ENCODE results near the gene PHF19.

PHF19 gene

DNA sequence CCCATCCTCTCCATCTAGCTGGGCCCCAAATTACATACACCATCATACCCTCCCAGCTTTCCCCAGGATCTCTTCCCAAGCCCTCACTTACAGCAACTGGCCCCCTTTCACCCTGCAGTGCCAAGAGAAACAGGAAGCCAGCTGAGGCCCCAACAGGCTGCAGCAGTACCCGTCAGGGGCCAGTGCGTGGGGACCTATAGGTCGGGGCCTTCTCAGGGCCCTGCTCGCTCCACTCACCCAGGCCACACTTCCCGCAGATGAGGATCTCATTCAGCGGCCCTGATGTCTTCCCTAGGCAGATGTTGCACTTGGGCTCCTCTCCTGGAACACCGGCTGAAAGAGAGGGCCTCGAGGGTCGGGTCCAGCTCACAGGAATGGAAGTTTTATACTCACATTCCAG lies 6.8 kb downstream of the PHF19 start:
- no peak for DNase-seq

DNA sequence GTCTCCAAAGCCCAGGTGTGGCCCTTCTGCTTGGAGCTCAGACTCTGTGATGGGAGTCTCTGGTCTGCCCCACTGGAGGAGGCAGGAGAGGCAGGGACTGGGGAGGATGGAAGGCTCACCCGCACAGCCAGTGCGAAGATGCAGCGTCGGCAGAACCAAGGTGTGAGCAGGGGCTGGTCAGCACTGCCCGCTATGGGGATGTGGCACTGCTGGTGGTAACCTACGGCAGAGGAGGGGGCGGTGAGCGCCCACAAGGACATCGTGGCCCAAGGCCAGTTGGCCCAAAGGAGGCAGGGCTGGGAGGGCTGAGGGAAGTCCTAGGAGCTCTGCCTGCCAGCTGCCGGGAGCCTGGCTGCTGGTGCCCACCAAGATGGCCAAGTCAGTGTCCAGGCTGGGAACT lies 7.3 kb downstream of the PHF19 start:
- no peak for DNase-seq

DNA sequence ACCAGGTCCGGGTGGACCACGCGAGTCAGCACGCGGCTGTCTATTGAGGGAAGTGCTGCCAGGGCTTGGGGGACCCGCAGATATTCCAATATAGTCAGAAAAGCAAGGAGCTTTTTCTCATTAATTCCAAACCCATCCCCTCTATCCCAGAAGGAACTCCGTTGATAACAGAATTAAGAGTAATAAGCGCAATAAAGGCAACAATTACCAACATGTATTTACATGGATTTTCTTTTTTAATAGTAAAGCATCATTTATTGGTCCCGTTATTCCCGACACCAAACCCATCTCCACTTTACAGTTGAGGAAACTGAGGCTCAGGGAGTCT lies 7.7 kb downstream of the PHF19 start:
- DNase-seq: no peak

DNA sequence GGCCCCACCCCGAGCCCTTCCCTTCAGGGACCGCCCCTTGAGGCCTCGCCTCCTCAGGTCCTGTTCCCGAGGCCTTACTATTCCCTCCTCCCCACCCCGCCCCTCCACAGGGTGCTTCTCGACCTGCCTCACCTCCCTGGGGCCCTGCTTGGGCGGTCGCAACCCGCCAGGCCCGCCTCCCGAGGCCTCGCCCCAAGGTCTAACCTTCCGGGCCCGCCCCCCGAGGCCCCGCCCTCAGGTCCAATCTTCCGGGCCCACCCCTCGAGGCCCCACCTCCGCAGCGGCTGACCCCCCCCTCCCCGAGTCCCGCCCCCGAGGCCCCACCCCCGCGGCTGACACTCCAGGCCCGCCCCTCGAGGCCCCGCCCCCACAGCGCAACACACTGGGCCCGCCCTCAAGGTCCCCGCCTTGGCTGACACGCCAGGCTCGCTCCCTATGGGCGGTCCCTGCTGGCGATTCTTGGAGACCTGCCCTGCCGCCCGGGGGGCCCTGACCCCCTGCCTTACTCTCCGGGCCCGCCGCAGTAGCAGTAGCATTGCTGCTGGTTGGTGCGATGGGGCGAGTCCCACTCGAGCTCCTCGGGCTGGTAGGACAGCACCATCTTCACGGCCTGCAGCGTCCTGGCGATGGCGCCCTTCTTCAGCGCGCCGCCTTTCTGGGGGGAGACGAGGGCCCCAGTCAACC lies 8.2 kb downstream of the PHF19 start:
- DNase-seq: peak; percentile 20

DNA sequence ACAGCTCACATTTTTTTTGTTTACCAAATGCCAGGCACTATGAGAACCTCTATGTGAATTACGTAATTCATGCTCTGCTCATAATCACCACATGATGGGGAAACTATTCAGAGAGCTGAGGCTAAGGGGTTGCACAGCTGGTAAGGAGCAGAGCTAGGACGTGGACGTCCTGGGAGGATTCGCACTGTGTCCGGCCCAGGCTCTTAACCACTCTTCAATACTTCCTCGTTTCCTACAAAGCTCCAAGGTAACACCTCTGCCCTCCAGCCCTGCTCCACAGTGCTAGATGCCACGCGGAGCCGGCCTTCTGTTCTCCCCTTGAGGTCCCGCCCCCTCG lies 8.7 kb downstream of the PHF19 start:
- no peak for DNase-seq

DNA sequence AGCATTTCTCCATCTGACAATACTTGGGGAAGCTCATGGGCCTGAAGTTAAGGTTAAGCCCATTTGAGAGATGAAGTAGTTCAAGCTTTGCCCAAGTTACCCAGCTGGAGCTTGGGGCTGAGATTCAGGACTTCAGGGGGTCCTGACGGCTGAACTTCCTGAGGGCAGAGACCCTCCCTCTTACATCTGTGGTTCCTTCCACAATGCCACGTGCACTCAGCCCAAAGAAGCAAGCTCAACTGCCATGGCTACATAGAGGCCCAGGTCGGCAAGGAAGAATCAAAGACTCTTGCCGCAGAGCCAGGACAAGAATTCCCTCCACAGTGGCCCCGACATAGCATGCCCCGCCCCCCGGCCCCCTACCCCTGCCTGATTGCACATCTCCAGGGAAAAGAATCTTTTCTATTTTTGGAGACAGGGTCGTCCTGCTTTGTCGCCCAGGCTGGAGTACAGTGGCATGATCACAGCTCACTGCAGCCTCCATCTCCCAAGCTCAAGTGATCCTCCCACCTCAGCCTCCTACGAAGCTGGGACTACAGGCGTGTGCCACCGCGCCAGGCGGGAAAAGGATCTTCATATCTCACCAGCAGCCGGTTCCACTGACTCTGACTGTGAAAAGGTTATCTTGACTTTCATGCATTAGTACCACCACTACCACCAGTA lies 9.2 kb downstream of the PHF19 start:
- DNase-seq: no peak

DNA sequence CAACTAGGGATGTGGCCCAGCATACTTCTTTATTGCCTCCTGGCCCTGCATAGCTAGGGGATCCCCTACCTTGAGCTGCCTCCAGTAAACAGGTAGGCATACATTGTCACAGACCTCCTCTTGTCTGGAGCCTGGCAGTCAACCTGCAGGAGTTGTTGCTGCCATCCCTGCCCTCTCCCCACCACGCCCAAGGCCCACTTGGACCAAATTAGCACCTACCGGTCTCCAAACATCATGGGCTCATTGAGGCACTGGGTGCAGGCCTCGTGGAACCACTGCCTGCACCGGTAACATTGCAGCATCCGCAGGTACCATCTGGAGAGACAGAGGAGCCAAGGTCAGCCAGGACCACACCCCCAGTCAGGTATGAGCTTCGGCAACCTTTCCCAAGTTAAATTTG lies 10.3 kb downstream of the PHF19 start:
- DNase-seq: no peak

DNA sequence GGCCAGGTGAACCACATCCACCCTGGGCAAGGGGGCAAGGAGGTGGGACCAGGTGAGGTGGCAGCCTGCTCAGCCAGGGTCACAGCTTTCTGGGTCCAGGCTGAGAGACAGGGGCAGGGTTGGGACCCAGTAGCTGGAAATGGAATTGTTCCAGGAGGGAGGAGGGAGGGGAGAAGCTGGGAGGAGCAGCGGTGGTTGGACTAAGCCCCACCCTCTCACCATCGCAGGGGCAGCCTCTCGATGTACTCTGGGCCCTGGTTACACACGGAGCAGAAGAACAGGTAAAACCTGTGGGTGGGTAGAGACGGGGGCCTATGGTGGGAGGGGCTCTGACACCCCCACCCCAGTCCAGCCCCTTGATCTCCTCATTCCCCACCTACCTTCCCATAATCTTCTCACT lies 11.2 kb downstream of the PHF19 start:
- no peak for DNase-seq

DNA sequence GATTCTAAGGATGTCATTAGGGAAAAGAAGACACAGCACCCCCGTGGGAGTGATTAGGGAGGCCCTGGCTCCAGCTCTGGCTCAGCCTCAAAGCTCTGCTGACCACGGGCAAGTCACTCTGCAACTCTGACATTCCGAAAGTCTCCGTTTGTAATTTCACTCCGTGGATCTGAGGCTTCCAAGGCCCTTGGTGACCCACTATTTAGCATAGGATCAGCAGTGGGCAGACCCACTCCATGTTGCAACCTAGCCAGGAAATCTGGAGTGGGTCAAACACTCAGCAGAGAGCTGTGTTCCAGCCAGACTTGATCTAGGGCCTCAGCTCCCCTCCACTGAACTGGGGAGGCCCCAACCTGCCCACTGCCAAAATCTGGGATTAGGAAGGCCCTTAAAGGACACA lies 11.8 kb downstream of the PHF19 start:
- no peak for DNase-seq

DNA sequence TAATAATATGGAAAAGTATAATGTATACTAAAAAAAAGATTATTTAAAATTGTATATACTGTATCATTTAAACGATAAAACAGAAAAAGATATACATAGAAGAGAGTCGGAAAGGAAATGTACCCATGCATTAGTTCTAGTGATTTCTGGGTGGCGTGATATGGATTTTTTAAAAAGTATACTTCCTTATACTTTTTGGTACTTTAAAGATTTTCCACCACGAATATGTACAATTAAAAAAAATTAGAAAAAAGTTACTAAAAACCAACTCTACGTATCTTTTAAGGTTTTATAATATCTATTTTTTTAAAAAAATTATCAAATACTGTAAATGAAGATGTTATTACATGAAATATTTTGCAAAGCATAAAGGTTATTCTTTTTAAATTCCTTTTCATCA lies 12.3 kb downstream of the PHF19 start:
- no peak for DNase-seq

DNA sequence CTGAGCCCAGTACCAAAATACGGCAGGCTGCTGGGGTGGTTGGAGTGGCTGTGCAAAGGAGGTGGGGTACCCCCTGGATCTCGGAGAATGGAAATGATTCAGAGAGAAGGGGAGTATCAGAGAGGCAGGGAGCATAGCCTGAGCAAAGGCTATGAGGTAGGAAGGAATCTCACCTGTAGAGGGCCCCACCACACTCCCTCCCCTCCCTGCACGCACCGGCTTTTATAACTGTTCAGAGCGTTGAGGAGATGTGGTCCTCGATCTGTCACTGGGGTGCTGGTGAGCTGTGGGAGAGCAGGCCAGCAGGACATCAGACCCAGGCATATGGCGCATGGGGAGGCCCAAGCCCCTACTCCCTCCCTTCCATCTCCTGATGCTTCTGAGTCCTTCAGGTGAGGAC lies 13.2 kb downstream of the PHF19 start:
- no peak for DNase-seq

DNA sequence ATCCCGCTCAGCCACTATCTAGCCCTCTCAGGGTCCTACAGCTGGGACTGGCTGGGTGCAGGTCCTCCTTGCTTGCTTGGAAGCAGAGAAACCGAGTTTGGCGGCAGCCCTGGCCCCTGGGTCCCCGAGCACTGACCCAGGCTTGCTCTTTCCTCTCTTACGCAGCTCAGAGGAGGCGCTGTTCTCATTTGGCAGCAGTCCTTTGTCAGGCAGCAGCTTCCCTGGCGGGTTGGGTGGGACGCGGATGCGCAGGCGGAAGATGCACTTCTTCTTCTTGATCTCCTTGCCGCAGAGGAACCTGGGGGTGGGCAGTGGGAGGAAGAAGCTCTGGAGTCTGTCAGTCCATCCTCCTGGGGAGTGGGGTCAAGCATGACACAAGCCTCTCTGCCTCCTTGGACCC lies 14.5 kb downstream of the PHF19 start:
- DNase-seq: no peak

DNA sequence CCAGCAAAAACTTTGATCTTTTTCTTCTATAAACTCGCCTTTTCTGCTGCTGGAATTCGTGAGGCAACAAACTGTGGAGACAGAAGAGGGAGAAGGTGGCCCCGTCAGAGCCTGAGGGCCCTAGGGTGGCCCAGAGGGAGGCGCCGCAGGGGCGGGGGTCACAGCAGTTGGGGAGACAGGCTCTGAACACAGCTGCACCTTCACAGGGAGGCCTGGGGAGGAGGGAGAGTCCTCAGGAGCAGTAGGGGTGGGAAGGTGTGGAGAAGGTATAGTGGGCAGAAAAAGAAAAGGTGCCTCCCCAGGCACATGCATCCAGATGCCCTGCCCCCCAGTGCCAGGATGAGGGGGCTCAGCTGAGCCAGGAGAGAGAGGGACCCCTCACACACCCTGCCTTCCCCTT lies 15.1 kb downstream of the PHF19 start:
- DNase-seq: no peak

DNA sequence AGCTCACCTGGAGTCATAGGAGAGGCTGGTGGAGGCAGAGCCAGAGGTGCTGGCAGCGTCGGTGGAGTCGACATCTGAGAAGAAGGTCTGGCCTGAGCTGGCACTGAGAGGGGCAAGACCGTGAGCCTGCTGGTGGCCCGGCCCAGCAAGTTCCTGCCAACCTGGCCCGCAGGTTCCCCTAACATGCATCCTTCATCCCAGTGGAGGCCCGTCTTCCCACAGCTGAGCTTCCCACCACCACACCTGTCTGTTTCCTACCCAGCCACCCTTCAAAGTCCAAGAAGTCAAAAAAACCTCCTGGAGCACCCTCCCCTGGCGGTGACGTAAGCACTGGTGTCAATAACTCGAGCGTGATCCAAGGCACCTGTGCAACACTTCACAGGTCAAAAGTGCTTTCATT lies 16.9 kb downstream of the PHF19 start:
- no peak for DNase-seq

DNA sequence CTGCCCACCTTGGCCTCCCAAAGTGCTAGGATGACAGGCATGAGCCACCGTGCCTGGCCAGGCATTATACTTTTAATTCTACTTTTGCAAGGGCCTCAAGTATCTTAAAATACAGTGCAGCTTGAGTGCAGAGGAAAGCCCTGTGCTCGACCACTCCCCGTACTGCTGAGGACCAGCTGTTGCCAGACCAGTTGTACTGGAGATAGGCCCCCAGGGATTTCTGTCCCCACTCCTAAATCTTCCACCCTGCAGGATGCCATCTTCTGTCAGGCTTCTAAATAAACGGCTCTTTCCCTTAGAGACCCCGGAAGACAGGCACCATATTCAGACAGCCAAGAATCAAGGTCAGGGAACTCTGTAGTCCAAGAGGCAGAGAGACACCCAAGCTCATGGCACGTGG lies 17.6 kb downstream of the PHF19 start:
- no peak for DNase-seq

DNA sequence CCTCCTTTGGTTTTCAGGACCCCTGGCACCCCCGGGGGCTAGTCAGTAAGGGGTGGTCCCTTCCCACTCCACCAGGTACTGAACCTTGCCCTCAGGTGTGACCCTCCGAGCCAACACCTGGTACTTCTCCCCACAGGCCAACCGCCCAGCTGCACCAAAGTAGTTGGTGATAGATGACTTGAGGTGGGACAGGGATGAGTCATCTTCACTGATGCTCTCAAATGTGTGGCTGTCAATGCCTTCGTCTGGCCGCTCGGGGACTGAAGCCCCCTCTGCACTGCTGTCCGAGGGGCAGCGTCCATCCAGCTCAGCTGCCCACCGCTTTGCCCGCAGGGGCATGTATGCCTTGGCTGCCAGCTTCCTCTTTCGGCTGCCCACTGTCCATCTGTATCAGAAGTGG lies 19.1 kb downstream of the PHF19 start:
- DNase-seq: no peak

DNA sequence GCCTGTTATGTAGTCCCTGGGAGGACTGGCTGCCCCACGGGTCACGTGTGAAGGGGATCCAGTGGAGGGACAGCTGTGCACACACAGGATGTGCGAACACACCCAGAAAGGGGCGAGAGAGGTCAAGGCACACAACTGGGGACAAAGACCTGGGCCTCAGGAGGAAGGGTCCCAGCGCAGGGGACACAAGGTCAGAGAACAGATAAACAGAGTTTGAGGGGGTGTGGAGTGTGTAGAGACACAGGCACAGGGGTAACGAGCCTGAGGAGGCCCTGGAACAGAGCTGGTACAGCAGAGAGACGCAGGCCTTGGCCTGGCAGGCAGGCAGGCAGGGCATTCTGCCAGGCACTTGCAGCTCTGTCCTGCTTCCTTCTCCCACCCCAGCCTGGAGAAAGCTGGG lies 19.5 kb downstream of the PHF19 start:
- no peak for DNase-seq

DNA sequence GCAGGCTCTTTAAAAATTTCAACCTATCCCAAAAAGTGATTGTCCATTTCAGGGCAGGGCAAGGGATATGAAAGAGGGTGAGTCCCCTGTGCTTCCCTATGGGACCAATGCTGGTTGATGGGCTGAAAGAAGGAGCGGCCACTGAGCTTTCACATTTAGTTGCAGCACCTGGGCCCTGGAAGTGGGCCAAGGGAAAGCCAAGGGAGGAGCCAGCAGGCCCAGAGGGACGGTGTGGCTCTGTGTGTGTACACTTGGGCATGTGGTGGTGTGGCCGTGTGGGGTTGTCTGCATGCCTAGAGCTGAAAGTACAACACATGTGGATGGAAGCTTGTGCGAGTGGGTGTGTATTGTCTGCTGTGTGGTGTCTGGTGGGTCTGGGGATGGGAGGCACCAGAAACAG lies 20.3 kb downstream of the PHF19 start:
- DNase-seq: peak; percentile 27

DNA sequence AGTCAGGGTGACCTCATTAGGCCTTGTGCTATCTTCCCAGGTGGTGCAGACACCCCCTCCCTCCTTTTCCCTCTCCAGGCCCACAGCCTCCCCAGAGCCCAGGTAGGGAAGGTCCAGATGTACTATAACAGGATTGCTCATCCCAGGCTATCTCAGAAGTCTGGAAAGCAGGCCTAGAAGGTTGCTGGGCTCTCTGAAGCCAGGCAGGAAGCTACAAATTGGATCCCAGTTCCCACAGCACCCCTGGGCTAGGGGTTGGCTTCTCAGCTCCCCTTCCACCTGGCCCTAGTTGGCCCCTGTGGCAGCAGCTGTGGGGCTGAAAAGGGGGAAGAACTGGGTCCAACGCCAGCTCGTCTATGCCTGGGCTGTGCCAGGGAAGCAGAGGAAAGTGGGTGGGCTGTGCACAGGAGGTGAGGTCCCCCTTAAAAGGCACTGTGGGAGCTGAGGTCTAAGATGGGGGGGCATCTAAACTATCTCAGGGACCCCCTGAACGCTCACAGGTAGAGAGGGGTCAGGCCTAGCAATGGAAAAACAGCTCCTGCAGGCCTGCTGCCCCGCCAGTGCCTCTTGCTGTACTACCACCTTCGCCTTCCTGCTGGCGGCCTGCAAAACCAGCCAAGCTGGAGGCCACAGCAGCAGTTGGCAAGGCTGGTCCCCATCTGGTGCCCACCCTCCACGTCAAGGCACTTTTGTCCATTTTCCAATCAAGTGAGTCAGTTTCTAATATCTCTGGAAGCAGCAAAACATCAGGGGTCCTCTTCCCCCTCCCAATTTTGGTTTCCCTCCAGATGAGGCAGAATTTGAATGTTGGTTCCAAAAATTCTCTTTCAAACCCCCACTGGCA lies 20.9 kb downstream of the PHF19 start:
- peak; percentile 10 for DNase-seq

DNA sequence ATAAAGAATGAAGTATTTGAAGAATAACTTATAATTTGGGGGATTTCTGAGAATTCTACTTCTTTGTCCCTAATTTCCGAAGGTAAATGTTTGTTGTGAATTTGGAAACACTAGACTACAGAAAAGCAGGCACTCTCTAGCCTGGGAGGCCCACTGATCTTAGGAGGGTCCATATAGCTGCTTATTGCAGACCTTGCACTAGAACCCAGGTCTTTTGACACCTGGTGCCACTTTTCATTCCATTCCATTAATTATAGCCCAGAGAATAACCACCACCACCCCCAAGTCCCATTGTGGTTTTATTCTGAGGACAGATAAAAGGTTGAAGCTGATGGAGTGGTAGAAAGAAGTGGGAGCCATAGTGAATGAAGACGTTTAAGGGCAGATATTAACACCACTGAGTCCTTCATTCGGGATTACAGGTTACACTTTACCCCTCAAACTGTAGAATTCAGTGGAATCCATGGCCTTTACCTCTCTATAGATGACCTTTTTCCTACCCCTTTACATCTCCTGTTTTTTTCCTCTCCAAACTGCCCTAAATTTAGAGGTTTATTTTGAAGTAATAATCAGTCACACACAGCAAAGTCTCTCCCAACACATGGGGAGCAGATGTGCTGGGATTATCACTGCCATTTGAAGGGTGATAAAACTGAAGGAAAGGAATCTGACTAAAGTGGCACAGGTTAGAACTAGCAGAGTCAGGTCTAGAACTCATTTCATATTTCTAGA lies 22.2 kb downstream of the PHF19 start:
- DNase-seq: no peak

DNA sequence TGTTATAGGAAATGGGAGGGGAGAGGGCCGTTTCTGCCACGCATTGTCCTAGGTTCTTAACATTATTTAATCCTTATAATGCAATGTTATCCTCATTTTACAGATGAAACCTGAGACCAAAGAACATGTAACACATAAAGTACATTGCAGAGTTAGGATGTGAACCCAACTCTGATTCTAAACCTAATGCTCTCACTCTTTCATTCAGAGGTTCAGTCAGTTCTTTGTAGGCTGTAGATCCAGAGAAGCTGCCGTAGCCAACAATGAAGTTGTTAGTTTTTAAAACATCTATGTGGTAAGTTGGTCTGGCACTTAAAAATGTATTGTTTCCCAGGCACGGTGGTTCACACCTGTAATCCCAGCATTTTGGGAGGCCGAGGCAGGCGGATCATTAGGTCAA lies 23.8 kb downstream of the PHF19 start:
- no peak for DNase-seq

DNA sequence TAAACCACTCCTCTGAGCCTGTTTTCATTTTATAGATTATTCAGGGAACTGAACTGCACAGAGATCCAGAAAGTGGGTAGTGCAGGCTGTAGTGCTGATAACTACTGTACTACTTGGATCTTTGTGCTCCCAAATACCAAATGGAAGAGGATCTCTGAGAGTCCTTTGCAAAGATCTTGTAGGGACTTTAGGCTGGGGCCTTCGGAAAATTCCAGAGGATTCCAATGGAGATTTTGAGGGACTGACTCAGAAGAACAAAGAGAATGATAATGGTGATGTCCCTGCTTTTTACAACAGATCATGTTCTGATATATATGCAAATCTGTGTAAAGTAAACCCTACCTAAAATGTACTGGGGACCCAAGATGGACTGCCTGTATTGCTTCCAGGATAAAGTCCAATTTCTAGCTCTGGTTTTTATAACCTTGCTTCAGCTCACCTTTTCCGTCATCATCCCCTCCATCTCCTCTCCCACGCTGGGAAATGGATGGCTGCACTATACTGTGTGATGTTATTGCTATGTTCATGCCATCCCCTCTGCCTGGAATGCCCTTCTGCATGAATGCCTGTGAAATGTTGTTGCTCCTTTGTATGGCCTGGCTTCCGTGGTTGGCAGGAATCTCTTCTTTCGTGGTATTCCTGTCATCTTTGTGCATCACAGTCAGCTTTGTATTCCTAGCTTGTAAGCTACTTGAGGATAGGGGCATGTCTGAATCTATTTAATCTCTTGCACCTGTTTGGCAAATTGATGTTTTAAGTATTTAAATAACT lies 24.6 kb downstream of the PHF19 start:
- DNase-seq: no peak

DNA sequence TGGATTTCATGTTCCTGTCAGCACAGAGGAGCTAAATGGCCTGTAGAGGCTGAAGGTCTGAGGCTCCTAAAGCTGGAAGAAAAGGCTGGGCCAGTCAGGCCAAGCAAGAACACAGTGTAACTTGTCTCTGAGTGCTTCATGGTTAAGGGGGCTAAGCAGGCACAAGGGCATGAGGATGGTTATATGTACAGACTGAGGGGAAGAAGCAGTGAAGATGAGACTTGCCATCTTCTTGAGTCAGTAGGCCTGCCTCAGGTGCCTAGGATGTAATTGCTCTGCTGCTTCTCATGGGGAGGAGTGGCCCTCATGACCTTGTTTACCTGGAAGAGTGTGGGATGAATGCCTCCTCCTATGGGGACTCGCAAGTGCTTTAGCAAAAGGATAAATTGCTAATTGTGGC lies 25.5 kb downstream of the PHF19 start:
- no peak for DNase-seq

Measured in NCI-H2171 treated with DMSO at 0.1 percent for 48 hours (cell line).